Neural cell (in vitro differentiated cells): ENCODE results near the gene PLXNB1. TPM values are rescaled to one million over a fixed set of nuclear protein-coding genes. Genes with fewer than 3 reads are reported as not detected.

Experiments used
- H2AFZ ChIP-seq: fragments of 200-600, 300-800 bp; sonication (generic), shearing (Covaris generic); 2 replicates; pipeline ENCODE4 v1.6.0; 2014; ENCODE audit warnings: low read depth, mild to moderate bottlenecking, antibody characterized with exemption, low read length, moderate library complexity
- H3F3A ChIP-seq: fragments of 200-600 bp; shearing (Covaris generic); 2 replicates; pipeline ENCODE4 v1.6.1; 2016; ENCODE audit warnings: mild to moderate bottlenecking, moderate library complexity, mixed read lengths, antibody characterized with exemption, low read length; ENCODE audit not compliant: insufficient read depth, poor library complexity, severe bottlenecking
- H3K27ac ChIP-seq: fragments of 200-600, 300-800 bp; sonication (generic), shearing (Covaris generic); 2 replicates; pipeline ENCODE4 v1.5.1; 2014; ENCODE audit warnings: mild to moderate bottlenecking, low read length, moderate library complexity
- H3K27me3 ChIP-seq: fragments of 300-800, 200-600 bp; sonication (generic), shearing (Covaris generic); 2 replicates; pipeline ENCODE4 v1.6.0; 2014; ENCODE audit warnings: mild to moderate bottlenecking, low read depth, low read length, moderate library complexity; ENCODE audit not compliant: insufficient read depth
- H3K36me3 ChIP-seq: fragments of 300-800, 200-600 bp; sonication (generic), shearing (Covaris generic); 2 replicates; pipeline ENCODE4 v1.5.1; 2014; ENCODE audit warnings: mild to moderate bottlenecking, antibody characterized with exemption, low read length, moderate library complexity; ENCODE audit not compliant: insufficient read depth
- H3K4me2 ChIP-seq: fragments of 300-800, 200-600 bp; sonication (generic), shearing (Covaris generic); 2 replicates; pipeline ENCODE4 v1.6.0; 2014; ENCODE audit warnings: mild to moderate bottlenecking, low read length
- H3K4me3 ChIP-seq: fragments of 300-800, 200-600 bp; sonication (generic), shearing (Covaris generic); 2 replicates; pipeline ENCODE4 v1.5.1; 2014; ENCODE audit warnings: mild to moderate bottlenecking, low read length, moderate library complexity
- H3K79me2 ChIP-seq: fragments of 200-600 bp; shearing (Covaris generic); replicated peaks from 2 replicates; pipeline ENCODE4 v1.6.0; 2014; ENCODE audit warnings: mild to moderate bottlenecking, low read length, moderate library complexity; ENCODE audit not compliant: insufficient read depth
- H3K9ac ChIP-seq: fragments of 300-800, 200-600 bp; sonication (generic), shearing (Covaris generic); 2 replicates; pipeline ENCODE4 v1.6.1; 2016; ENCODE audit warnings: mild to moderate bottlenecking, low read length, mixed read lengths
- H3K9me2 ChIP-seq: fragments of 200-600 bp; shearing (Covaris generic); 2 replicates; pipeline ENCODE4 v1.6.1; 2016; ENCODE audit warnings: mild to moderate bottlenecking, low read length, mixed read lengths; ENCODE audit not compliant: insufficient read depth
- H3K9me3 ChIP-seq: fragments of 200-600, 300-800 bp; sonication (generic), shearing (Covaris generic); 2 replicates; pipeline ENCODE4 v1.6.1; 2016; ENCODE audit warnings: mild to moderate bottlenecking, mixed run types, low read length, moderate library complexity, mixed read lengths
- H4K20me1 ChIP-seq: fragments of 200-600 bp; shearing (Covaris generic); 2 replicates; pipeline ENCODE4 v1.6.1; 2016; ENCODE audit warnings: mild to moderate bottlenecking, mixed run types; ENCODE audit not compliant: insufficient read depth
- EP300 ChIP-seq: fragments of 450-650 bp; conservative IDR thresholded peaks from 2 replicates; pipeline ENCODE4 v1.6.1; 2014; ENCODE audit warnings: antibody characterized with exemption, mild to moderate bottlenecking, moderate library complexity; ENCODE audit not compliant: poor library complexity, severe bottlenecking
- EZH2 ChIP-seq: fragments of 200-600, 300-800 bp; shearing (Covaris generic), sonication (generic); IDR thresholded peaks from 2 replicates; pipeline ENCODE4 v1.6.1; 2014; ENCODE audit warnings: antibody characterized with exemption, low read length, borderline replicate concordance, mild to moderate bottlenecking; ENCODE audit not compliant: insufficient read depth, poor library complexity, severe bottlenecking
- MXI1 ChIP-seq: fragments of 450-650 bp; conservative IDR thresholded peaks from 2 replicates; pipeline ENCODE4 v1.6.1; 2014; ENCODE audit warnings: antibody characterized with exemption, mild to moderate bottlenecking; ENCODE audit not compliant: poor library complexity, severe bottlenecking
- POLR2AphosphoS5 ChIP-seq: IDR thresholded peaks from 2 replicates; pipeline ENCODE4 v1.6.1; 2012
- RAD21 ChIP-seq: fragments of 450-650 bp; conservative IDR thresholded peaks from 2 replicates; pipeline ENCODE4 v1.6.1; 2014; ENCODE audit warnings: antibody characterized with exemption, mild to moderate bottlenecking, moderate library complexity
- SMC3 ChIP-seq: fragments of 450-650 bp; conservative IDR thresholded peaks from 2 replicates; pipeline ENCODE4 v1.6.1; 2014; ENCODE audit warnings: antibody characterized with exemption, mild to moderate bottlenecking, moderate library complexity; ENCODE audit not compliant: poor library complexity
- polyA plus RNA-seq: library from polyadenylated mRNA; depleted of rRNA; stranded (reverse); fragments of >200 nt; gene quantifications from 2 replicates; pipeline ENCODE4 v1.2.3, GENCODE V29; 2014
- TF ChIP-seq, protein P1 (sequence below): fragments of 450-650 bp; IDR thresholded peaks from 2 replicates; pipeline ENCODE4 v1.5.1; 2014; ENCODE audit warnings: antibody characterized with exemption, mild to moderate bottlenecking, moderate library complexity; ENCODE audit not compliant: poor library complexity, severe bottlenecking
- TF ChIP-seq, protein P2 (sequence below): IDR thresholded peaks from 2 replicates; pipeline ENCODE4 v1.6.1; 2012; ENCODE audit warnings: borderline replicate concordance

Gene PLXNB1
- polyA plus RNA-seq, 1 donor from 2014 or later = 134 TPM

DNA sequence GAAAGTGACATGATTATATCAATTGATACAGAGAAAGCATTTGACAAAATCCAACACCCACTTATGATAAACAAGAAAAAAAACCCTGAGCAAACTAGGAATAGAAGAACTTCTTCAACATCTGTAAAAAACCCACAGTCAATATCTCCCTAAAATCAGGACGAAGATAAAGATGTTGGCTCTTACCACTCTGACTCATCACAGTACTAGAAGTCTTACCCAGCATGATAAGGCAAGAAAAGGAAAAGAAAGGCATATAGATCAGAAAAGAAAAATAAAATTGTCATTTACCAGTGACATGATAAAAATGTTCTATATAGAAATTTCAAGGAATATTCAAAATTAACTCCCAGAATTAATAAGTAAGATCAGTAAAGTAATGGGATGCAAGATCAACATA lies 65.0 kb downstream of the PLXNB1 start:
- Histone ChIP-seq H3K27ac (no peak overlapping the region), H3K9me2 (no peaks in the 10 kb centered on the region), H3K4me2 (no peak overlapping the region), H3K36me3 (no peaks in the 10 kb centered on the region), H3K9ac (no peak overlapping the region), H2AFZ (no peak overlapping the region), H3K9me3 (no peaks in the 10 kb centered on the region), H3K27me3 (no peaks in the 10 kb centered on the region), H3K79me2 (no peaks in the 10 kb centered on the region), H4K20me1 (no peaks in the 10 kb centered on the region), H3K4me3 (no peak overlapping the region), H3F3A (no peaks in the 10 kb centered on the region)
- TF ChIP-seq, protein P1, sequence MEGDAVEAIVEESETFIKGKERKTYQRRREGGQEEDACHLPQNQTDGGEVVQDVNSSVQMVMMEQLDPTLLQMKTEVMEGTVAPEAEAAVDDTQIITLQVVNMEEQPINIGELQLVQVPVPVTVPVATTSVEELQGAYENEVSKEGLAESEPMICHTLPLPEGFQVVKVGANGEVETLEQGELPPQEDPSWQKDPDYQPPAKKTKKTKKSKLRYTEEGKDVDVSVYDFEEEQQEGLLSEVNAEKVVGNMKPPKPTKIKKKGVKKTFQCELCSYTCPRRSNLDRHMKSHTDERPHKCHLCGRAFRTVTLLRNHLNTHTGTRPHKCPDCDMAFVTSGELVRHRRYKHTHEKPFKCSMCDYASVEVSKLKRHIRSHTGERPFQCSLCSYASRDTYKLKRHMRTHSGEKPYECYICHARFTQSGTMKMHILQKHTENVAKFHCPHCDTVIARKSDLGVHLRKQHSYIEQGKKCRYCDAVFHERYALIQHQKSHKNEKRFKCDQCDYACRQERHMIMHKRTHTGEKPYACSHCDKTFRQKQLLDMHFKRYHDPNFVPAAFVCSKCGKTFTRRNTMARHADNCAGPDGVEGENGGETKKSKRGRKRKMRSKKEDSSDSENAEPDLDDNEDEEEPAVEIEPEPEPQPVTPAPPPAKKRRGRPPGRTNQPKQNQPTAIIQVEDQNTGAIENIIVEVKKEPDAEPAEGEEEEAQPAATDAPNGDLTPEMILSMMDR = no peak
- TF ChIP-seq SMC3 (no peak), EP300 (no peak), MXI1 (no peak), EZH2 (no peak)
- TF ChIP-seq, protein P2, sequence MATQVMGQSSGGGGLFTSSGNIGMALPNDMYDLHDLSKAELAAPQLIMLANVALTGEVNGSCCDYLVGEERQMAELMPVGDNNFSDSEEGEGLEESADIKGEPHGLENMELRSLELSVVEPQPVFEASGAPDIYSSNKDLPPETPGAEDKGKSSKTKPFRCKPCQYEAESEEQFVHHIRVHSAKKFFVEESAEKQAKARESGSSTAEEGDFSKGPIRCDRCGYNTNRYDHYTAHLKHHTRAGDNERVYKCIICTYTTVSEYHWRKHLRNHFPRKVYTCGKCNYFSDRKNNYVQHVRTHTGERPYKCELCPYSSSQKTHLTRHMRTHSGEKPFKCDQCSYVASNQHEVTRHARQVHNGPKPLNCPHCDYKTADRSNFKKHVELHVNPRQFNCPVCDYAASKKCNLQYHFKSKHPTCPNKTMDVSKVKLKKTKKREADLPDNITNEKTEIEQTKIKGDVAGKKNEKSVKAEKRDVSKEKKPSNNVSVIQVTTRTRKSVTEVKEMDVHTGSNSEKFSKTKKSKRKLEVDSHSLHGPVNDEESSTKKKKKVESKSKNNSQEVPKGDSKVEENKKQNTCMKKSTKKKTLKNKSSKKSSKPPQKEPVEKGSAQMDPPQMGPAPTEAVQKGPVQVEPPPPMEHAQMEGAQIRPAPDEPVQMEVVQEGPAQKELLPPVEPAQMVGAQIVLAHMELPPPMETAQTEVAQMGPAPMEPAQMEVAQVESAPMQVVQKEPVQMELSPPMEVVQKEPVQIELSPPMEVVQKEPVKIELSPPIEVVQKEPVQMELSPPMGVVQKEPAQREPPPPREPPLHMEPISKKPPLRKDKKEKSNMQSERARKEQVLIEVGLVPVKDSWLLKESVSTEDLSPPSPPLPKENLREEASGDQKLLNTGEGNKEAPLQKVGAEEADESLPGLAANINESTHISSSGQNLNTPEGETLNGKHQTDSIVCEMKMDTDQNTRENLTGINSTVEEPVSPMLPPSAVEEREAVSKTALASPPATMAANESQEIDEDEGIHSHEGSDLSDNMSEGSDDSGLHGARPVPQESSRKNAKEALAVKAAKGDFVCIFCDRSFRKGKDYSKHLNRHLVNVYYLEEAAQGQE = no peak

DNA sequence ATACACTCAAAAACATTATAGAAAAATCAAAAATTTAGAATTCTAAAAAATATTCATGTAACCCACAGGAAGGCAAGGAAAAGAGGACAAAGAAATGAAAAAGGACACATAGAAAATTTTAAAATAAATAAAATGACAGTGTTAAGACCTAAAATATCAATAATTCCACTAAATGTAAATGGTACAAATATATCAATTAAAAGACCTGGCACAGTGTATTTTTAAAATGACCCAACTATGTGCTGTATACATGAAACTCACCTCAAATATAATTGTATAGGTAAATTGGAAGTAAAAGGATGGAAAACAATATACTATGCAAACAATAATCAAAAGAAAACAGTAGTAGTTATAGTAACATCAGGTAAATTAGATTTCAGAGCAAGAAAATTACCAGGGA lies 68.0 kb downstream of the PLXNB1 start:
- H3K27me3 ChIP-seq = no peaks in the 10 kb centered on the region
- no peak overlapping the region for H3K27ac ChIP-seq
- H3K79me2 ChIP-seq = no peaks in the 10 kb centered on the region
- H3K9me3 ChIP-seq = no peaks in the 10 kb centered on the region
- no peaks in the 10 kb centered on the region for H3F3A ChIP-seq
- no peaks in the 10 kb centered on the region for H3K36me3 ChIP-seq
- H3K9ac ChIP-seq = no peak overlapping the region
- TF ChIP-seq, protein P1 = no peak
- TF ChIP-seq, protein P2 = no peak
- TF ChIP-seq SMC3 (no peak), POLR2AphosphoS5 (no peak), EZH2 (no peak), EP300 (no peak), MXI1 (no peak), RAD21 (no peak)
- H3K4me2 ChIP-seq = no peak overlapping the region
- no peak overlapping the region for H2AFZ ChIP-seq
- H4K20me1 ChIP-seq = no peaks in the 10 kb centered on the region
- H3K4me3 ChIP-seq = no peak overlapping the region
- no peaks in the 10 kb centered on the region for H3K9me2 ChIP-seq
